ENCODE data around the gene TSG101. TPM values are rescaled to one million over a fixed set of nuclear protein-coding genes. Genes with fewer than 3 reads are reported as not detected.

Gene TSG101
- total and polyA plus RNA-seq, 2 donors from 2014 or later: 61.3 to 91.7 TPM

GRCh38 chr11:18566406-18566805 is 39.7 kb upstream of the TSG101 start:
- Histone ChIP-seq H3K36me3 (ENCODE audit: control insufficient read depth in 2 of 3, insufficient read depth in 3 of 3, low read length in 3 of 3) (peaks cover 0 to 11% (median 6%) of the 10 kb centered on the region in 3 donors), H3K27me3 (ENCODE audit: control insufficient read depth, insufficient read depth, low read length) (no peaks in the 10 kb centered on the region), H3K27ac (ENCODE audit: low read depth in 2 of 2, low read length in 2 of 2) (no peak overlapping the region), H3K4me3 (ENCODE audit: low read length in 3 of 3) (no peak overlapping the region), H3K9ac (ENCODE audit: low read length in 3 of 3) (no peak overlapping the region), H3K9me3 (ENCODE audit: control insufficient read depth in 2 of 3, insufficient read depth in 1 of 3, low read length in 3 of 3) (no peaks in the 10 kb centered on the region), H3K4me1 (ENCODE audit: control insufficient read depth in 2 of 3, insufficient read depth in 2 of 3, low read depth in 1 of 3, low read length in 3 of 3) (no peaks in the 10 kb centered on the region)
- DNase-seq (no peak), FAIRE-seq (no peak)
- no peak for TF ChIP-seq CTCF (IDR thresholded peaks at IDR 0.05; ENCODE audit: borderline replicate concordance, extremely low read depth, insufficient read depth)
- intact Hi-C loops (cut with DNase I): no loop called here

GRCh38 chr11:18564149-18564548 is 37.4 kb upstream of the TSG101 start:
- H3K9ac ChIP-seq (ENCODE audit: low read length in 3 of 3): no peak overlapping the region
- no peak overlapping the region for H3K27ac ChIP-seq (ENCODE audit: low read depth in 2 of 2, low read length in 2 of 2)
- H3K4me3 ChIP-seq (ENCODE audit: low read length in 3 of 3): no peak overlapping the region
- H3K27me3 ChIP-seq (ENCODE audit: control insufficient read depth, insufficient read depth, low read length): no peaks in the 10 kb centered on the region
- FAIRE-seq (no peak), DNase-seq (no peak)
- H3K4me1 ChIP-seq (ENCODE audit: control insufficient read depth in 2 of 3, insufficient read depth in 2 of 3, low read depth in 1 of 3, low read length in 3 of 3): no peaks in the 10 kb centered on the region
- no peaks in the 10 kb centered on the region for H3K9me3 ChIP-seq (ENCODE audit: control insufficient read depth in 2 of 3, insufficient read depth in 1 of 3, low read length in 3 of 3)
- no peak for TF ChIP-seq CTCF (IDR thresholded peaks at IDR 0.05; ENCODE audit: borderline replicate concordance, extremely low read depth, insufficient read depth)
- intact Hi-C loops (cut with DNase I): no loop called here
- peaks cover 0 to 3% (median 0%) of the 10 kb centered on the region in 3 donors for H3K36me3 ChIP-seq (ENCODE audit: control insufficient read depth in 2 of 3, insufficient read depth in 3 of 3, low read length in 3 of 3)

GRCh38 chr11:18563090-18563730 is 36.5 kb upstream of the TSG101 start:
- Histone ChIP-seq H3K9me3 (ENCODE audit: control insufficient read depth in 2 of 3, insufficient read depth in 1 of 3, low read length in 3 of 3) (no peaks in the 10 kb centered on the region), H3K4me3 (ENCODE audit: low read length in 3 of 3) (no peak overlapping the region), H3K9ac (ENCODE audit: low read length in 3 of 3) (no peak overlapping the region), H3K27me3 (ENCODE audit: control insufficient read depth, insufficient read depth, low read length) (no peaks in the 10 kb centered on the region), H3K27ac (ENCODE audit: low read depth in 2 of 2, low read length in 2 of 2) (no peak overlapping the region), H3K36me3 (ENCODE audit: control insufficient read depth in 2 of 3, insufficient read depth in 3 of 3, low read length in 3 of 3) (peaks cover 0 to 4% (median 0%) of the 10 kb centered on the region in 3 donors), H3K4me1 (ENCODE audit: control insufficient read depth in 2 of 3, insufficient read depth in 2 of 3, low read depth in 1 of 3, low read length in 3 of 3) (no peaks in the 10 kb centered on the region)
- TF ChIP-seq CTCF (IDR thresholded peaks at IDR 0.05; ENCODE audit: borderline replicate concordance, extremely low read depth, insufficient read depth): no peak
- intact Hi-C loops (cut with DNase I): no loop called here
- FAIRE-seq (no peak), DNase-seq (no peak)

- intact Hi-C loops (cut with DNase I): no loop called here
- Histone ChIP-seq H3K36me3 (ENCODE audit: control insufficient read depth in 2 of 3, insufficient read depth in 3 of 3, low read length in 3 of 3) (peaks cover 0 to 22% (median 6%) of the 10 kb centered on the region in 3 donors), H3K27ac (ENCODE audit: low read depth in 2 of 2, low read length in 2 of 2) (no peak overlapping the region), H3K9ac (ENCODE audit: low read length in 3 of 3) (no peak overlapping the region), H3K4me1 (ENCODE audit: control insufficient read depth in 2 of 3, insufficient read depth in 2 of 3, low read depth in 1 of 3, low read length in 3 of 3) (no peaks in the 10 kb centered on the region), H3K4me3 (ENCODE audit: low read length in 3 of 3) (no peak overlapping the region), H3K27me3 (ENCODE audit: control insufficient read depth, insufficient read depth, low read length) (no peaks in the 10 kb centered on the region), H3K9me3 (ENCODE audit: control insufficient read depth in 2 of 3, insufficient read depth in 1 of 3, low read length in 3 of 3) (no peaks in the 10 kb centered on the region)
- TF ChIP-seq CTCF (IDR thresholded peaks at IDR 0.05; ENCODE audit: borderline replicate concordance, extremely low read depth, insufficient read depth): no peak
- FAIRE-seq: no peak
- no peak for DNase-seq
These were observed 21.3 kb upstream of the TSG101 start for GRCh38 chr11:18548001-18548400.
